NCI-H345 treated with DMSO at 0.1 percent for 48 hours (cell line): ENCODE data around the gene EIF3C.
"Not testable (repeated sequence)": the region's sequence is repeated elsewhere in the genome, so short reads cannot be mapped to it uniquely, and the experiment has no call there.

Experiments used
- DNase-seq: peaks from one replicate; lab custom pipeline; 2025; ENCODE audit not compliant: unreplicated experiment; lab: John Stamatoyannopoulos, UW

EIF3C gene, protein sequence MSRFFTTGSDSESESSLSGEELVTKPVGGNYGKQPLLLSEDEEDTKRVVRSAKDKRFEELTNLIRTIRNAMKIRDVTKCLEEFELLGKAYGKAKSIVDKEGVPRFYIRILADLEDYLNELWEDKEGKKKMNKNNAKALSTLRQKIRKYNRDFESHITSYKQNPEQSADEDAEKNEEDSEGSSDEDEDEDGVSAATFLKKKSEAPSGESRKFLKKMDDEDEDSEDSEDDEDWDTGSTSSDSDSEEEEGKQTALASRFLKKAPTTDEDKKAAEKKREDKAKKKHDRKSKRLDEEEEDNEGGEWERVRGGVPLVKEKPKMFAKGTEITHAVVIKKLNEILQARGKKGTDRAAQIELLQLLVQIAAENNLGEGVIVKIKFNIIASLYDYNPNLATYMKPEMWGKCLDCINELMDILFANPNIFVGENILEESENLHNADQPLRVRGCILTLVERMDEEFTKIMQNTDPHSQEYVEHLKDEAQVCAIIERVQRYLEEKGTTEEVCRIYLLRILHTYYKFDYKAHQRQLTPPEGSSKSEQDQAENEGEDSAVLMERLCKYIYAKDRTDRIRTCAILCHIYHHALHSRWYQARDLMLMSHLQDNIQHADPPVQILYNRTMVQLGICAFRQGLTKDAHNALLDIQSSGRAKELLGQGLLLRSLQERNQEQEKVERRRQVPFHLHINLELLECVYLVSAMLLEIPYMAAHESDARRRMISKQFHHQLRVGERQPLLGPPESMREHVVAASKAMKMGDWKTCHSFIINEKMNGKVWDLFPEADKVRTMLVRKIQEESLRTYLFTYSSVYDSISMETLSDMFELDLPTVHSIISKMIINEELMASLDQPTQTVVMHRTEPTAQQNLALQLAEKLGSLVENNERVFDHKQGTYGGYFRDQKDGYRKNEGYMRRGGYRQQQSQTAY

DNA sequence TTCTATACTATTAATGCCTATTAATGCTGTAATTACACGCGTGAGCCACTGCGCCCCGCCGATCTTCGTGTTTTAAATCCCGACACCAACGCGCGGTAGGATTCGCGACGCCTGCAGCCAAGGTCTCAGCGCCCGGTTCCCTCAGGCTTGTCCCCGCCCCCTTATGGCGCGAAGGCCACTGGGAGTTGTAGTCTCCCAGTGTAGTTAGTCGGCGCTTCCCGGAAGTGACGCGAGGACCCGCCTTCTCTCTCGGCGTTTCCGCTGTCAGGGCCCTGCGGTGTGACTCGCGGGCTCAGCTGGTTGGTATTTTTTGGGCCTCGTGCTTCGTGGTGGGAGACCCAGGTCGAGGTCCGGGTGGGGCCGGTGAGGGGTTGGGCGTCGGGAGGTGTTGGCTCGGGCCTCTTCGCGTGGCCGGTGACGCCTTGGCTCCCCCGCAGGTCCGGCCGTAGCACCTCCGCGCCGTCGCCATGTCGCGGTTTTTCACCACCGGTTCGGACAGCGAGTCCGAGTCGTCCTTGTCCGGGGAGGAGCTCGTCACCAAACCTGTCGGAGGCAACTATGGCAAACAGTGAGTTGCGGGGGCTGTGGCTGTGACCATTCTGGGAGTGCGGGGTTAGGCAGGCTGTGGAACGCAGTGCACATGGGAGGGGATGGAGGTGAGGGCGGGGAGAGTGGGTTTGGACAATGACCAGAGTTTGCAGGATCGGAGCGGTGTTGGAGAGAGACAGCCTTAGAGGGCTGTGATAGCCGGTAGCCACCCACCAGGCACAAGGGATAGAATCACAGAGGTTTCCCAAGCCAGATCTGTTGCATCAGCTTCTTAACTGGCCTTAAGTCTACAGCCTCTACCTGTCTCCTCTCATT is at the start of gene EIF3C:
EIF3C (plus strand) TSS at position 245 of the 864 bp plus-strand sequence; CDS start at position 468, 223 bp downstream.
- DNase-seq = not testable (repeated sequence)

DNA sequence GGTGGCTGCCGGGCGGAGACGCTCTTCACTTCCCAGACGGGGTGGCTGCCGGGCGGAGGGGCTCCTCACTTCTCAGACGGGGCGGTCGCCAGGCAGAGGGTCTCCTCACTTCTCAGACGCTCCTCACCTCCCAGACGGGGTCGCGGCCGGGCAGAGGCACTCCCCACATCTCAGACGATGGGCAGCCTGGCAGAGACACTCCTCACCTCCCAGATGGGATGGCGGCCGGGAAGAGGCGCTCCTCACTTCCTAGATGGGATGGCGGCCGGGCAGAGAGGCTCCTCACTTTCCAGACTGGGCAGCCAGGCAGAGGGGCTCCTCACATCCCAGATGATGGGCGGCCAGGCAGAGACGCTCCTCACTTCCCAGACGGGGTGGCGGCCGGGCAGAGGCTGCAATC is 45.0 kb upstream of the EIF3C start:
- not testable (repeated sequence) for DNase-seq

DNA sequence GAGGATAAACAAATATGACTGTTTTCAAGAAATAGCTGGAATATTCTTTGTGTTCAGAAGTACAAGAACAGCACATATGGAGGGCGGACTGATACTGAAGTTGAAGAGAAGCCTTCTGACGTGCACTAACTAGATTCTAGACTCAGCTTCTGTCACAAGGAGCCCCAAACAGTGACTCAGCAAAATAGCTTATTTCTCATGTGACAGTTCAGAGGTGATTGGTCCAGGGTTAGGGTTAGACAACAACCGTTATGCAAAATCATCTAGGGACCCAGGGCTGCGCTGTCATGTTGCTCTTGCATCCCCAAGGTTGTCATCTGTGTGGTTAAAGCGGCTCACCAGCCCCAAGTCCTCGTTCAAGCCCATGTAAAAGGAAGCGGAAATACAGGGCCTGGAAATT is 43.8 kb upstream of the EIF3C start:
- DNase-seq = not testable (repeated sequence)

DNA sequence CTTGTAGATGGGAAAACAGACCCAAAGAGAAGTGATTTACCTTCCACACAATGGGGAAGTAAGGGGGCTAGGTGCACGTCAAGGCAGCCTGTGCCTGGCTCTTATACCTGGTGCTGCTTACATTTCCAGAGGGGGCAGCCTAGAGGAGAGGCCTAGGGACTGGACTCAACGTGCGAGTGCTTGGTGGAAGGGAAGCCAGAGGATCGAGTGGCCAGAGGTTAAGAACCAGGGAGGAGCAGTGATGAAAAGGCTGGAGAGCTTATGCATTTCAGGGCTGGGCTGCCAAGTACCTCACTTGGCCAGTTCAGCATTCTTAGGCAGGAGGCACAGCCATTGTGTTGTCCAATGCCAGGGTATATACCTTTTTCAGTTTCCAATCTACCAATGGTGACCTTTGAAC is 43.1 kb upstream of the EIF3C start:
- DNase-seq = not testable (repeated sequence)

DNA sequence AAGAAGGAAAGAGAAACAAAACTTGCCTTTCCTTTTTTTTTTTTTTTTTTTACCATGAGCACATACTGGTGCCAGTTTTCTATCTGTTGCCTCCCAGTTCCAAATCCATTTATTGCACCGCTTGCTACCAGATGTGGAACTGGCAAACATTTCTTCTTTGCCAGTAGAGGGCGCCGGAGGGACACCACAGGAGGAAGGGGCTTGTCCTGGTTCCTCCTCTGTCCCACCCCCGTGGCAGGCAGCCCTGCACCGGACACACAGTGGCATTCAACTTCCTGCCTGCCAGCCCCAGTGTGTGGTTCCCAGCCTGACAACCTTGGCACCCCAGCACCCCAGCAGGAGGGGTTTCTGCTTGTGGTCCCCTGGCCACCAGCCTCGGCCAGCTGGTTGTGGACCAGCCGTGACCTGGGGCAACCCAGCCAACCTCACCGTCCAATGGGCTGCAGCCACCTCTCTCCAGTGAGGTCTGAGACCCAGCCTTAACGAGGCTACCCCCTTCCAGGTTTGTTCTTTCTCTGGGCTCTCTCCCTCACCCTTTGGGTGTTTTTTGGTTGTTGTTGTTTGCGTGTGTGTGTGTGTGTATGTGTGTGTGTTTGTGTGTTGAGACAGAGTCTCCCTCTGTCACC is 22.8 kb upstream of the EIF3C start:
- not testable (repeated sequence) for DNase-seq

DNA sequence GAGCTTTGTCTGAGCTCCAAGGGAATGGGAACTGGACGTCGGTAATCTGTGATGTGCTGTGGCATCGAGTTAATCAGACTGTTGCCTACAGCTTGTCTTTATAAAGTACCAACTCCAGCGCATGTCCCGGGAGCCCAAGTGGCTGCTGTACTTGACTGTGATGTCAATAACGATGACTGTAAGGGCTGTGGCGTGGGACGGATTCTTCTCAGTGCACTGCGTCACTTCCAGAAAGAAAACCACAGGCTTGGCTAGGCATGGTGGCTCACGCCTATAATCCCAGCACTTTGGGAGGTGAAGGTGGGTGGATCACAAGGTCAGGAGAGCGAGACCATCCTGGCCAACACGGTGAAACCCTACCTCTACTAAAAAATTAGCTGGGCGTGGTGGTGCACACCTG is 21.8 kb upstream of the EIF3C start:
- not testable (repeated sequence) for DNase-seq

DNA sequence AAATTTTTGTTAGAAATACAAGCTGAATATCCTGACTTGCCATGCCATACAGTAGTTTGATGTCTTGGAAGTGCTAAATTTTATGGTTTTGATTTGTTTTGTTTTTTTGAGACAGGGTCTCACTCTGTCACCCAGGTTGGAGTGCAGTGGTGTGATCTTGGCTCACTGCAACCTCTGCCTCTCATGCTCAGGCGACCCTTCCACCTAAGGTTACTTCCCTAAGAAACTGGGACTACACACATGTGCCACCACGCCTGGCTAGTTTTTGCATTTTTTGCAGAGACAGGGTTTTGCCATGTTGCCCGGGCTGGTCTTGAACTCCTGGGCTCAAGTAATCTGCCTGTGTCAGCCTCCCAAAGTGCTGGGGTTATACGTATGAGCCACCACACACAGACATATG is 19.5 kb upstream of the EIF3C start:
- DNase-seq = not testable (repeated sequence)

DNA sequence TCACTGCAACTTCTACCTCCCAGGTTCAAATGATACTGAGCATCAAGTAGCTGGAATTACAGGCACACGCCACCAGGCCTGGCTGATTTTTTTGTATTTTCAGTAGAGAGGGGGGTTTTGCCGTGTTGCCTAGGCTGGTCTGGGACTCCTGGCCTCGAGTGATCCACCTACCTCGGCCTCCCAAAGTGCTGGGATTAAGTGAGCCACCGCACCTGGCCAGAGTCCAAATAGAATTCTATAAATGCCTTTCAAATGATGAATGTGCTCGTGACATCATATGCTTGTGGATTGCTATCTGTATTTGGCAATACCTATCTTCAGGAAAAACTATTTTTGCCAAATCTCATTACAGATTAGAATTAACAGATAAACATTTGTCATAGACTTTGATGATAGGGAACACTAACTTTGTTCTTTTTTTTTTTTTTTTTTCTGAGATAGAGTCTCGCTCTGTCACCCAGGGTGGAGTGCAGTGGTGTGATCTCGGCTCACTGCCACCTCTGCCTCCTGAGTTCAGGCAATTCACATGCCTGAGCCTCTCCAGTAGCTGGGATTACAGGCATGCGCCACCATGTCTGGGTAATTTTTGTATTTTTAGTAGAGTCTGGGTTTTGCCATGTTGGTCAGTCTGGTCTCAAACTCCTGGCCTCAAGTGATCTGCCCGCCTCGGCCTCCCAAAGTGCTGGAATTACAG is 17.9 kb upstream of the EIF3C start:
- DNase-seq = not testable (repeated sequence)

DNA sequence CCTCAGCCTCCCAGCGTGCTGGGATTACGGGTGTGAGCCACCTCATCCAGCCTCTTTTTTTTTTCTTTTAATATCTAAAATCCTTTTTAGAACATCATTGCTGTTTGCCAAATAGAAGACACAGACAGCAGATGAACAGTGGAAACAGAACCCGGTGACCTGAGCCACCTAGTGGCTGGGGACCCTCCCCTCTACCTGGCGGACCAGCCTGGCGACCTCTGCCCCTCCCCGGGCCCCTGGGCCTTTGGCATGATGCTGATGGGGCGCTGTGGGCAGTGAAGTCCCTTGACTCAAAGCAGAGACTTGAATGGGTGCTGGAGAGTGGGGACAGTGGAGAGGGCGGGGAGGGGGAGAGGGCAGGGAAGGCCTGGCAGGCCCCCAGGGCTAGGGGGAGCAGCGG is 11.5 kb upstream of the EIF3C start:
- DNase-seq = not testable (repeated sequence)

DNA sequence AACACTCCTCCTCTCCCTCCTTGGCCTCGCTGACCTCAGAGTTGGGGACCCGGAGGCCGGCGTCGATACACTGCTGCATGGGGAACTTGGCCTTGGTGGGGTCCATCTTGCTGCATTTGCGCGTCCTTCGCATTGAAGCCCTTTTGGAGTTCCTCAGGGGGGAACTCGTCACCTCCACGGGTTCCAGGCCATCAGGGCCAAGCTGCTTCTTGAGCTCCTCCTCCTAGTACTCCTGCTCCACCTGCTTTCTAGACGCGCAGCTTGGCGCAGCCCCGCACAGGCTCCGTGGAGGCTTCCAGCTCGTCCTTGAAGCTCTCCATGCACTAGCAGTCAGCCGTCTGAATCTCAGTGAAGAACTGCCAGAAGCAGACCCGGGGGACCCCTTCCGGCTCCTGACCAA is 10.9 kb upstream of the EIF3C start:
- not testable (repeated sequence) for DNase-seq

DNA sequence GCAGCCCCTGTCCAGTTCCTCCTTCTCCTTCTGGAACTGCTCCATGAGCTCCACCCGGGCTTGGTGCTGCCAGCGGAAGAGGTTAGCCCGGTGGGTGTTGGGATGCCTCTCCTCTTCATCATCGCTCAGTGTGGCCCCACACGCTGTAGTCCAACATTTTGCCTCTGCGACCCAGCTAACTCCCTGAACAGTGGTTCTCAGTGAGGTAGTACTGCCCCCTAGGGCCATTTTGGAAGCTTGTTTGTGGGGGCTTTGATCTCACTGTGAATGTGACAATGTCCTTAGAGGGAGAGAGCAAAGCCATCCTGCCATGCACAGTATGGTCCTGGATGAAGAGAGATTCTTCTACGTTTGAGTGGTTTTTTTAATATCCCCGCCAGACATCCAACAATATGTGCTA is 9.9 kb upstream of the EIF3C start:
- not testable (repeated sequence) for DNase-seq

DNA sequence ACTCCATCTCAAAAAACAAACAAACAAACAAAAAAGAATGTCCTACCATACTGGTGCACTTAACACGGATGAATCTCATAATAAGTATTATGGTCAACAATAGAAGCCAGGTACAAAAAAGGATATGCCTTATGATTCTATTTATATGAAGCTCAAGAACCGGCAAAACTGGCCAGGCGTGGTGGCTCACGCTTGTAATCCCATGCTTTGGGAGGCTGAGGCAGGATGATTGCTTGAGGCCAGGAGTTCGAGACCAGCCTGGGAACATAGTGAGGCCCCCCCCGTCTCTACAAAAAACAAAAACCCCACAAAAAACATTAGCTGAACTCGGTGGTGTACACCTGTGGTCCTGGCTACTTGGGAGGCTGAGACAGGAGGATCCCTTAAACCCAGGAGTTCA is 7.0 kb upstream of the EIF3C start:
- DNase-seq = not testable (repeated sequence)

DNA sequence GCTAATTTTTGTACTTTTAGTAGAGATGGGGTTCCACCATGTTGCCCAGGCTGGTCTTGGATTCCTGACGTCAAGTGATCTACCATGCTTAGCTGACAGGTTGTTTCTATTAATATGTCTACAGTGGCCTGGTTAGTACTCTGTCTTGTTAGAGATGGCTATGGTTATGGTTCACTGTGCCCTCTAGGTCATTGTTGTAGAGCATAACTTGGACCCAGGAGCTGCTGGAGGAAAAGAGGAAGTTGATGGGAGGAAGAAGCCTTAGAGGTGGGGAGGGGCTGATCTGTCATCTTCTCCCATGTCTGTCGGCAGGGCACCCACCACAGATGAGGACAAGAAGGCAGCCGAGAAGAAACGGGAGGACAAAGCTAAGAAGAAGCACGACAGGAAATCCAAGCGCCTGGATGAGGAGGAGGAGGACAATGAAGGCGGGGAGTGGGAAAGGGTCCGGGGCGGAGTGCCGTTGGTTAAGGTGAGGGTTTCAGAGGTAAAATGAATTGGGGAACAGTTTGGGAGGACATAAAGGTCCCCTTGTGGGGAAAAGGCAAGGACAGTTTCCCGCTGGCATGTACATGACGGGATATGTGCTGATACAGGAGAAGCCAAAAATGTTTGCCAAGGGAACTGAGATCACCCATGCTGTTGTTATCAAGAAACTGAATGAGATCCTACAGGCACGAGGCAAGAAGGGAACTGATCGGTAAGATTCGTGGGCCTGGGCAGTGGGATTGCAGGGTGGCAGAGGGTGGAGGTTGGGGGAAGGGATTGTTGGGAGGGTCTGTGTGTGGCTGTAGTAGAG is 11.8 kb downstream of the EIF3C start:
- not testable (repeated sequence) for DNase-seq

DNA sequence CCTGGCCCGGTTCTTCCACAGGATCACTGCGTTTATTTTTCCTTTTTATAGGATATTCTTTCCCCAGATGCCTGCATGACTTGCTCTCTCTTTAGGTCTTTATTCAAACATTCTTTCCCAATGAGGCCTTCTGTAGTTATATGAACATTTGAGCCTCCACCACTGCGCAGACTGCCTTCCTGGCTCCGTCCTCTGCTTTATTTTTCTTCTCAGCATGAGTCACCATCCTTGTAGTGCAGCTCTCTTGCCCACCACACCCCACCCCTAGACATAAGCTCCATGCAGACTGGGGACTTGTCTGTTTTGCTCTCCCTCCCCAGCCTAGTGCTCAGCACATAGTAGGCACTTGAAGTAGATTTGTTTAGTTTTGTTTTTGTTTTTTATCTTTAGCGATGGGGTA is 20.0 kb downstream of the EIF3C start:
- not testable (repeated sequence) for DNase-seq

DNA sequence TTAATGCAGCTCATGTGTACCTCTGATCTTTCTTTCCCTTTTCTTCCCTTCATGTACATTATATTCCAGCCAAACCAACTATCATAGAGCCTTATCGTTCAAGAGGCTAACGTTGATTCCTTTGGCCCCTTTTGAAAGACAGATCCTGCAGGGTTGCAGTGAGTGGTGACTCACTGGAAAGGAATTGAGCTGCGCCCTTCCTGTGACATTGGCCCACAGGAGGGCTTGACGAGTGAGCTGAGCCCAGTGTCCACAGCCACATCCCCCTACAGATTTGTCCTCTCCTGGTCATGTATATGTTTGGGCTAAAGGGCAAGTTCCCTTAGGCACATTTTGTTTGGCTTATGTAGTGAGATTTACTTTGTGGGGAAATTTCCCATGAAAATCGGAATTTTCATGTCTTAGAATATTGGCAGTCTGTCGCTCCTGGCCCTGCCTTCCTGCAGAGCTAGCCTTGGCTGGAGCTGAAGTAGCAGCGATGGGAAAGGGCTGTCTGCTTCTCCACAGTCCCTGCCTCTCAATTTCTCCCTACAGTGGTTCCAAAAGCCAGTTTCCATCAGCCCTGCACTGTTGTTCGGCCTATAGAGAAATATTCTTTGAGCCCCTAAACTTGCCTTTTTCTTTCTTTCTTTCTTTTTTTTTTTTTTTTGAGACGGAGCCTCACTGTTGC is 21.3 kb downstream of the EIF3C start:
- DNase-seq = not testable (repeated sequence)

DNA sequence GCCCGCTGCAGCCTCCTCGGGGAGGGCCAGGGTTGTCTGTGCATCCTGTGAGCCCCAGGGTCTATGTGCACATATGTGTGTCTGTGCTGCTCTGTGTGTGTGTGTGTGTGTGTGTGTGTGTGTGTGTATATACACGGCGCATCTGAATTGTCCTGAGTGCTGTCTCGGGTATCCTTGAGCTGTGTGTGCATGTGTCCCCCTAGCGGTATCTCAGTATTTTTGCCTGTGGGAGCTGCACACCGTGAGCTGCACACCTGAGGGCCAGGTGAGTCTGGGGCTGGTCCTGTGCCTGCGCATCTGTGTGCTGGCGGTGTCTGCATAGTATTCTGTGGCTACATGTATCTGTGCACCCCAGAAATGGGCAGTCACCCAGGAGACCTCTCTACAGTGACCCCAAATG is 28.5 kb downstream of the EIF3C start:
- not testable (repeated sequence) for DNase-seq

DNA sequence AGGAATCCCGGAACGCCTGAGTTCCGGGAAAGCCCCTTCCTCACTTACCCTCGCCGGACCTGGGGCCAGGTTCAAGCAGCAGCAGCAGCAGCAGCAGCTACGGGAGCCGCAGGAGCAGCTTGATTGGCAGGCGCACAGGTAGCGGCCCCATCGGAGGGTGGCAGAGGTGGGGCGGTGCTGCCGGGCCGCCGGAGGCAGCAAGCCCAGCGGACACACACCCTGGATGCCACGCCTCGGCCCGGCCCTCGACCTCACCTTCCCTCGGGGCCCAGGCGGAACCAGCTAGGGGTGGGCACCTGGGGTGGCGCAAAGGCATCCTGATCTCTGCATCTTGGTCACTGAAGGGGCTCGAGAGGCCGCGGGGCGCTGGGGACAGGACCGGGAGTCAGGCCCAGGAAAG is 29.4 kb downstream of the EIF3C start:
- not testable (repeated sequence) for DNase-seq

DNA sequence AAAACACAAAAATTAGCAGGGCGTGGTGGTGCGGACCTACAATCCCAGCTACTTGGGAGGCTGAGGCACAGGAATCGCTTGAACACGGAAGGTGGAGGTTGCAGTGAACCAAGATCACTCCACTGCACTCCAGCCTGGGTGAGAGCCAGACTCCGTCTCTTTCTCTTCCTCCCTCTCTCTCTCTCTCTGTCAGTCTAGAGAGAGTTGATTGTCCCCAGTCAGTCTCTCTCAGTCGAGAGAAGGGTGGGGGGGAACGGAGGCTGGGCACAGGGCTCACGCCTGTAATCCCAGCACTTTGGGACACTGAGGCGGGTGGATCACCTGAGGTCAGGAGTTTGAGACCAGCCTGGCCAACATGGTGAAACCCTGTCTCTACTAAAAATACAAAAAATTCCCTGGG is 30.0 kb downstream of the EIF3C start:
- DNase-seq = not testable (repeated sequence)
